Spinal cord (tissue), 10 donors: Measurements from ENCODE around the gene UBA5. TPM values are rescaled to one million over a fixed set of nuclear protein-coding genes. Genes with fewer than 3 reads are reported as not detected.
A peak's percentile ranks its signal among the peaks of the same experiment; 100 is the strongest.

ENCODE experiments used
- DNase-seq, 6 donors: peaks; one replicate each; pipeline versions ENCODE4 v3.0.0 to v3.0.0-alpha.2; 2013 to 2015; ENCODE audit warnings: low spot score in 6 of 6, low read depth in 4 of 6
- H3K27ac ChIP-seq: one replicate; pipeline ENCODE4 v1.5.1; 2013; ENCODE audit warnings: low read depth, low read length, control low read depth
- H3K27me3 ChIP-seq: one replicate; pipeline ENCODE4 v1.6.1; 2013; ENCODE audit warnings: low read length; ENCODE audit not compliant: control insufficient read depth, insufficient read depth
- H3K36me3 ChIP-seq: one replicate; pipeline ENCODE4 v1.6.1; 2013; ENCODE audit warnings: low read length; ENCODE audit not compliant: control insufficient read depth, insufficient read depth
- H3K4me1 ChIP-seq: one replicate; pipeline ENCODE4 v1.6.1; 2013; ENCODE audit warnings: low read length; ENCODE audit not compliant: control insufficient read depth, insufficient read depth
- H3K4me3 ChIP-seq: one replicate; pipeline ENCODE4 v1.5.1; 2013; ENCODE audit warnings: low read depth, low read length, control low read depth
- H3K9me3 ChIP-seq: one replicate; pipeline ENCODE4 v1.6.1; 2013; ENCODE audit warnings: low read length; ENCODE audit not compliant: control insufficient read depth, insufficient read depth
- WGBS: methylation state at CpG from one replicate; pipeline ENCODE4 v1.1.5; 2013; ENCODE audit warnings: missing lambda C conversion rate; ENCODE audit not compliant: insufficient coverage; 5-methylcytosine and 5-hydroxymethylcytosine counted together
- polyA plus RNA-seq, 2 donors: library from polyadenylated mRNA; unstranded; fragments of 120-200 nt; gene quantifications; one replicate each; pipeline ENCODE4 v1.2.1, GENCODE V29; 2013; ENCODE audit not compliant: insufficient read length in 2 of 2
- total RNA-seq, 2 donors: library from RNA; depleted of rRNA in 1 of 2; stranded (reverse); fragments of 120-200 nt in 1 of 2; fragments of >200 nt in 1 of 2; gene quantifications; one replicate each; pipeline versions ENCODE4 v1.2.3 to v1.2.4, GENCODE V29; 2013 to 2014
- donor health status: healthy.

UBA5 gene
- total and polyA plus RNA-seq, 4 donors = 44.5 to 79.2 (median 57.2) TPM

DNA sequence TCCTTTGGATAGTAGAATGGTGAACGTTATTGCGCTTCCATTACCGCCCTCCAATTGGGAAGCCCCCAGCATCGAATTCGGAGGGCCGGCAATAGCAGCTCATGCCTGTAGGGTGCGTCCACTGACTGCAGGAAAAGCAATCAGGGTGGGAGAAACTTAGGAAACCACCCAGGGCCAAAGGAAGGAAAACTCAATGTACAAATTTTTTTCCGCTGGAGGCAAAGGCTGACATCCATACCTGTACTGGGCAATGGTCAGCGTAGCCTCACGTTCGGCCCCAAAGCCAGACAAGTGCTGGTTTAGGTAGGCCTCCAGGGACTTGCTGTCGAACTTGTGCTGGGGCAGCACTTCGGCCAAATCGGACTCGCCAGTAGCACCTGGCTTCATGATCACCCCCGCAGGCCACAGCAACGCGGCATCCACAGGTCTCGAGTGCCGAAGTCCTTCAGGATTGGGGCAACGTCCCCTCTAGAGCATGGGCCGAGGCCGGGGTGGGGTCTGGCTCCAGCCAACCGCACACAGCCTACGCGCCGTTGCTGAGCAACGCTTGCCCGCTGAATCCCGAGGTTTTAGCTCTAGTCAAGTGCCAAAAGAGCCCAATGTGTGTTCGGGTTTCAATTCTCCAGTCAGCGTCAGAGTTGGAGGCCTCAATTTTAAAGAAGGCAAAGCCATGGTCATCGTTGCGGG, 621 bp upstream of the UBA5 start, which contains the start of gene ACAD11:
ACAD11 (minus strand) TSS at position 445 of the 687 bp plus-strand sequence; CDS start at position 387, 58 bp downstream.
- 0% methylated on average over 32 of the region's 34 CpGs for WGBS
- Histone ChIP-seq H3K27ac (peak within 1 kb of the TSS; percentile 96), H3K27me3 (no peaks in the 10 kb centered on the region), H3K4me3 (peak within 1 kb of the TSS; percentile 88), H3K36me3 (no peaks in the 10 kb centered on the region), H3K9me3 (no peaks in the 10 kb centered on the region), H3K4me1 (no peaks in the 10 kb centered on the region)
- DNase-seq = peak; percentile 59 to 93 (median 80)

DNA sequence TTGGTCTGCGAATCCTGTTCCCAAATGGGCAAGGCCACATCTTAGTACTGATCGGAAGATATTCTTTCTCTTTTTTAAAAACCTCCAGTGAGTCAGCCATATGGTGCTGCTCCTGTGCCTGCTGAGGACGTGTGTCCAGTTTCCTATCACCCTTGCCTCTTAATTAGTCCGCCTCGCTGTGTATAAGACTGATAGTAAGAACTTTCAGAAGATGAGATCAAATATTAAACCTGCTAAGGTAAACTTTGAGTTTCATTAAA, 612 bp downstream of the UBA5 start:
- Histone ChIP-seq H3K27ac (peak overlapping the region; percentile 96), H3K4me3 (peak overlapping the region; percentile 88), H3K4me1 (no peaks in the 10 kb centered on the region), H3K36me3 (no peaks in the 10 kb centered on the region), H3K9me3 (no peaks in the 10 kb centered on the region), H3K27me3 (no peaks in the 10 kb centered on the region)
- peak in 1 of 6 donors; percentile 19 for DNase-seq
- 0% methylated on average over 2 of the region's 5 CpGs for WGBS

DNA sequence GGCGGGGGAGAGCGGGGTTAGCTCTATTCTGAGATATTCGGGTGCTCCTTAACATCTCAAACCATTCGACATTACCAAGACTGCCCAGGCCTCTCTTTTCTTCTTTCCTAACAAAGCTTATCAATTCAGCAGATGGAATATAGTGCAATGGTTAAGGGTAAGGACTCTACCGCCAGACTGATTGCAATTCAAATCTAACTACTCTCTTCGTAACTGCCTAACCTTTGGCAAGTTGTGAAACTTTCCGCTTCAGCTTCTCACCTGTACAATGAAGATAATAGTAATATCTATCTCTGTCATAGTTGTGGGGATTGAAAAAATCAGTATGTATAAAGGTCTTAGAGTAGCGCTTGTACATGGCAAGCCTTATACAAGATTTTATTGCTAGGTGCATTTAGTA, 972 bp downstream of the UBA5 start:
- Histone ChIP-seq H3K9me3 (no peaks in the 10 kb centered on the region), H3K27ac (no peak overlapping the region), H3K27me3 (no peaks in the 10 kb centered on the region), H3K4me1 (no peaks in the 10 kb centered on the region), H3K4me3 (peak overlapping the region; percentile 88), H3K36me3 (no peaks in the 10 kb centered on the region)
- no CpG with 5 or more reads among the region's 8 CpGs for WGBS
- DNase-seq = peak in 1 of 6 donors; percentile 6

DNA sequence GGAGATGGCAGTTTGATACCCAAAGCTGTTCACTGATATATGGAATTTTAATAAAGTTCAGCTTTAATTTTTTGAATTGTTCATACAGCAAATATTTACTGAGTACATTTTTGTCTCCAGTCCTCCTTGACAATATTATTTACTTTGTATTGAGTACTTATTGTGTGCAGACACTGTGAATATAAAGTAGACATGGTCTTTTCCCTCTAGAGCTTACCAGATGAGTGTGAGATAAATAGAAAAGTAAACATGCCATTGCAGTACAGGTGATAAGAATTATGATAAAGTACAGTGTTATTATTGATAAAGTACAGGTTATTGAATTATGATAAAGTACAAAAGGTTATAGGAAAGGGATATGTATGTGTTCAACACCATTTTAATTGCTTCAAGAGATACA, 2.1 kb downstream of the UBA5 start:
- no peak overlapping the region for H3K4me3 ChIP-seq

DNA sequence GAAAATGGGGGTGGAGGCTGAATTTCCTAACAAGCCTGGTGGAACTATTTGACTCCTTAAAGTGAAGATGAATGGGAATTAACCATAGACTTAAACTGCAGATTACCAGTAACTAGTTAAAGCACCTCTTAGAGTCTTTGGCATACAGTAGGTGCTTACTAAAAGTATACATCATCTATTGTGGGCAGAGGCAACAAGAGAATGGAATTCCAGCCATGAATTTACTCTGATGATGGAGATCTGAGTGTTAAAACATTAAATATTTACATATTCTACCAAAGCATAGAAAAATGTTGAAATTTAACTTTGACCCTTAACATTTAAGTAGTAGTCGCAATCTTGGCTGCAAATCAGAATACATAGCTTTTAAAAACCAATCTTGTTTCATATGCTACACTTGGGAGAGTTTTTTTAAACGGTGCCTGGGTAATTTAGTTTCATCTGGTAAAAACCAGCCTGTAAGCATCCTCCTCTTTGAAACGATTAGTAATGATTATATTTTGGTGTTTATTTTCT, 5.2 kb downstream of the UBA5 start:
- no peaks in the 10 kb centered on the region for H3K4me1 ChIP-seq
- H3K4me3 ChIP-seq = no peak overlapping the region
- H3K9me3 ChIP-seq = no peaks in the 10 kb centered on the region
- H3K36me3 ChIP-seq = no peaks in the 10 kb centered on the region
- no peak for DNase-seq
- H3K27me3 ChIP-seq = no peaks in the 10 kb centered on the region
- no CpG with 5 or more reads among the region's 3 CpGs for WGBS
- H3K27ac ChIP-seq = no peak overlapping the region

More for the DNA sequence above, 2.1 kb downstream of the UBA5 start:
- Histone ChIP-seq H3K27me3 (no peaks in the 10 kb centered on the region), H3K27ac (no peak overlapping the region), H3K4me1 (no peaks in the 10 kb centered on the region), H3K9me3 (no peaks in the 10 kb centered on the region), H3K36me3 (no peaks in the 10 kb centered on the region)
- no peak for DNase-seq

DNA sequence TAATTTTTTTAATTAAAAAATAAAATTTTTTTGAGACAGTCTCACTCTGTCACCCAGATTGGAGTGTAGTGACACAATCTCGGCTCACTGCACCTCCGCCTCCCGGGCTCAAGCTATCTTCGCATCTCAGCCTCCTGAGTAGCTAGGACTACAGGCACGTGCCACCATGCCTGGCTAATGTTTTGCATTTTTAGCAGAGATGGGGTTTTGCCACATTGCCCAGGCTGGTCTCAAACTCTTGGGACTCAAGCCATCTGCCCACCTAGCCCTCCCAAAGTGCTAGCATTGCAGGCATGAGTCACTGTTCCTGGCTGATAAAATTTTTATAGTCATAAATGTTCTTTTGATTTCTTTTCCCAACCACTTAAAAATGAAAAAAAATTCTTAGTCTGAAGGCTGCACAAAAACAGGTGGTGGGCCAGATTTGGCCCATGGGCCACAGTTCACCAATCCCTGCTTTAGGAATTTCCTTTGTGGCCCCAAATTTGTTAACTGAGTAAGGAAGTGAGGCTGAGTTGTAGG, 9.2 kb downstream of the UBA5 start:
- H3K27ac ChIP-seq = no peak overlapping the region
- H3K27me3 ChIP-seq = no peaks in the 10 kb centered on the region
- H3K4me3 ChIP-seq = no peak overlapping the region
- H3K4me1 ChIP-seq = no peaks in the 10 kb centered on the region
- no peaks in the 10 kb centered on the region for H3K9me3 ChIP-seq
- peaks cover 8% of the 10 kb centered on the region for H3K36me3 ChIP-seq
- WGBS = 96% methylated on average over 5 of the region's 5 CpGs
- DNase-seq = no peak

DNA sequence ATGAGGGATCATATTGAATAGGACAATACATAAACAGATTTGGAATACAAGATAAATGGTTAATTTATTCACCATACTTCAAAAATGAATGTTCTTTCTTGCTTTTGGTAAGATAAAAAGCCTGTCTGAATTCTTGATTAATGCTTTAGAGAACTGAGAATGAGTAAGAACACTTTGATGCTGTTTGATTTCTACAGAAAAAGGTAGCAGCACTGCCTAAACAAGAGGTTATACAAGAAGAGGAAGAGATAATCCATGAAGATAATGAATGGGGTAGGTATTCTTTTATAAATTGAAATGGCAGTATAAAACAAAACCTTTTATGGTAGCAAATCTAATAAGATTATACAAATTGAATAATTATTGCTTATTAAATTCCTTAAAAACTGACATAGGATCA, 15.3 kb downstream of the UBA5 start:
- no peak overlapping the region for H3K4me3 ChIP-seq
- no peaks in the 10 kb centered on the region for H3K27me3 ChIP-seq
- no peaks in the 10 kb centered on the region for H3K9me3 ChIP-seq
- no peak for DNase-seq
- peaks cover 15% of the 10 kb centered on the region for H3K36me3 ChIP-seq
- H3K27ac ChIP-seq = no peak overlapping the region
- no peaks in the 10 kb centered on the region for H3K4me1 ChIP-seq

DNA sequence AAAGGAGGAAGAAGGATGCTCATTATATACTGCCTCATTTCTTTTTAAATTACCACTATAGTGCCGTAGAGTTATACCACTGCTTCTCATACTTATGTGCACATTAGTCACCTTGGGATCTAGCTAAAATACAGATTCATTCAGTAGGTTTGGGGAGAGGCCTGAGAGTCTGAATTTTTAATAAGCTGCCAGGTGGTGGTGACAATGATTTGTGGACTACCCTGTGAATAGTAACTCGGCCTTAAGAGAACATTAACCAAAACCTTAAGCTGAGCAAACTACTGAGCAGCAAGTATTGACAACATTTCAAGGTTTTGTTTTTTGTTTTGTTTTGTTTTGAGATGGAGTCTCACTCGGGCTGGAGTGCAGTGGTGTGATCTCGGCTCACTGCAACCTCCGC, 19.8 kb downstream of the UBA5 start:
- no CpG with 5 or more reads among the region's 5 CpGs for WGBS
- Histone ChIP-seq H3K4me3 (no peak overlapping the region), H3K4me1 (no peaks in the 10 kb centered on the region), H3K36me3 (peaks cover 7% of the 10 kb centered on the region), H3K9me3 (no peaks in the 10 kb centered on the region), H3K27ac (no peak overlapping the region), H3K27me3 (no peaks in the 10 kb centered on the region)
- DNase-seq = peak in 1 of 6 donors; percentile 26

DNA sequence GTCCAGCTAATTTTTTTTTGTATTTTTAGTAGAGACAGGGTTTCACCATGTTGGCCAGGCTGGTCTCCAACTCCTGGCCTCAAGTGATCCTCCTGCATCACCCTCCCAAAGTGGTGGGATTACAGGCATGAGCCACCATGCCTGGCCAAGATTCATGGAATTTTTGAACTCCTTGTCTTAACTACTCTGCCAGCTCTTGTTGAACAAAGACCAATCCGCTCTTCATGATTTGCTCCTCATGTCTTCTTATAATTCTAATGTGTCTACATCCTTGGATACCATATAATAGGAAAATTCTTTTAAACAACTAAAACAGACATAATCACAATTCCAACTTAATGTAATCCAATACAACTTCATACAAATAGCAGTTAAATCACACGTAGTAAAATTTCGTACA, 21.3 kb downstream of the UBA5 start:
- H3K4me1 ChIP-seq = no peaks in the 10 kb centered on the region
- H3K9me3 ChIP-seq = no peaks in the 10 kb centered on the region
- no peak overlapping the region for H3K4me3 ChIP-seq
- peaks cover 10% of the 10 kb centered on the region for H3K36me3 ChIP-seq
- no peak for DNase-seq
- no peaks in the 10 kb centered on the region for H3K27me3 ChIP-seq
- no peak overlapping the region for H3K27ac ChIP-seq
- WGBS = no CpG with 5 or more reads among the region's 3 CpGs

DNA sequence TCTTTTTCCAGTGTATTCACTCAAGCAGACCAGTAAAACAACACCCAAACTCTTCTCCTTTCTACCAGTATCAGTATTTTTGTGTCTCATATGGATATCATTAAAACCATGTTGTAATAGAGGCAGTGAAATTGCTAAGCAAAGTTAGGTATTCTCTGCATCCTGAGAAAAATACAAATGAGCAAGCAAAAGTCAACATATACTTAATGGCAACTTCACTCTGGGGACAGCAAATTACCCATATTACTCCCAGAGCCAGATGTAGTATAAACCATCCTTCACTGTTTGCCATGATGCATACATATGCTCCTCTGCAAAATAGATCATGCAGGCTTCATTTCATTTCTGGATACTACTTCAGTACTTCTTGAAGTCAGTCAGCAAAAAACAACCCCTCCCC, 22.1 kb downstream of the UBA5 start:
- DNase-seq = peak in 1 of 6 donors; percentile 31
- no peaks in the 10 kb centered on the region for H3K9me3 ChIP-seq
- H3K27ac ChIP-seq = no peak overlapping the region
- H3K4me3 ChIP-seq = no peak overlapping the region
- no peaks in the 10 kb centered on the region for H3K4me1 ChIP-seq
- peaks cover 10% of the 10 kb centered on the region for H3K36me3 ChIP-seq
- no peaks in the 10 kb centered on the region for H3K27me3 ChIP-seq
